IMR-90 (cell line): ENCODE data around the gene RAB3C. TPM values are rescaled to one million over a fixed set of nuclear protein-coding genes. Genes with fewer than 3 reads are reported as not detected.

Source experiments
- ATAC-seq: fragments of 200-7000 bp; cut with Tn5 transposase; 2 replicates; pipeline ENCODE4 v1.9.1; 2020; ENCODE audit warnings: low read depth, mild to moderate bottlenecking, moderate library complexity
- BruUV-seq: library from RNA; stranded (reverse); fragments of 400-500 nt; replicated peaks from 2 replicates; lab custom pipeline; 2021; lab: Mats Ljungman, UMichigan
- CTCF ChIA-PET: fragments of 300-600 bp; formaldehyde crosslinking; extraction: SDS; loops from one replicate; lab custom pipeline; 2021; ENCODE audit warnings: antibody characterized with exemption; lab: Yijun Ruan, JAX
- POLR2A ChIA-PET: fragments of 300-600 bp; sonication (Branson Sonifier 250); formaldehyde crosslinking; loops from one replicate; lab custom pipeline; 2022; ENCODE audit warnings: antibody characterized with exemption; ENCODE audit not compliant: unreplicated experiment; lab: Charles Lee
- DNase-seq: peaks from one replicate; pipeline ENCODE4 v3.0.0; 2013
- H2AFZ ChIP-seq: replicated peaks from 2 replicates; pipeline ENCODE3; 2013; ENCODE audit warnings: low read length, mild to moderate bottlenecking; ENCODE audit not compliant: poor library complexity
- H2AK5ac ChIP-seq: 2 replicates; pipeline ENCODE4 v1.6.1; 2013; ENCODE audit warnings: low read depth, low read length, inconsistent platforms
- H2AK9ac ChIP-seq: replicated peaks from 2 replicates; pipeline ENCODE3; 2013; ENCODE audit warnings: mild to moderate bottlenecking, low read depth, low read length, moderate library complexity; ENCODE audit not compliant: poor library complexity
- H2BK120ac ChIP-seq: 2 replicates; pipeline ENCODE4 v1.6.1; 2013; ENCODE audit warnings: low read depth, low read length, inconsistent platforms
- H2BK15ac ChIP-seq: 3 replicates; pipeline ENCODE4 v1.6.1; 2013; ENCODE audit warnings: low read depth, low read length, inconsistent platforms
- H2BK20ac ChIP-seq: 2 replicates; pipeline ENCODE4 v1.6.1; 2013; ENCODE audit warnings: low read depth, mild to moderate bottlenecking, inconsistent platforms, low read length, moderate library complexity
- H2BK5ac ChIP-seq: 2 replicates; pipeline ENCODE4 v1.6.1; 2013; ENCODE audit warnings: mild to moderate bottlenecking, low read depth, low read length, inconsistent platforms; ENCODE audit not compliant: poor library complexity, severe bottlenecking
- H3K14ac ChIP-seq: replicated peaks from 2 replicates; pipeline ENCODE4 v1.6.1; 2013; ENCODE audit warnings: low read depth, low read length, inconsistent platforms
- H3K18ac ChIP-seq: 2 replicates; pipeline ENCODE4 v1.6.1; 2013; ENCODE audit warnings: low read depth, low read length, control low read depth
- H3K23ac ChIP-seq: 2 replicates; pipeline ENCODE4 v1.6.1; 2013; ENCODE audit warnings: low read depth, low read length, inconsistent platforms
- H3K27ac ChIP-seq: 2 replicates; pipeline ENCODE4 v1.5.1; 2013; ENCODE audit warnings: mild to moderate bottlenecking, control low read depth, low read length; ENCODE audit not compliant: insufficient read depth
- H3K27me3 ChIP-seq: 2 replicates; pipeline ENCODE4 v1.6.1; 2013; ENCODE audit warnings: low read length; ENCODE audit not compliant: control insufficient read depth, insufficient read depth
- H3K36me3 ChIP-seq: 2 replicates; pipeline ENCODE4 v1.6.1; 2013; ENCODE audit warnings: low read length, mixed read lengths; ENCODE audit not compliant: control insufficient read depth, insufficient read depth
- H3K4ac ChIP-seq: 2 replicates; pipeline ENCODE4 v1.6.1; 2013; ENCODE audit warnings: low read depth, low read length, inconsistent platforms
- H3K4me1 ChIP-seq: 2 replicates; pipeline ENCODE4 v1.6.1; 2013; ENCODE audit warnings: low read length, mixed read lengths; ENCODE audit not compliant: control insufficient read depth, insufficient read depth
- H3K4me2 ChIP-seq: 2 replicates; pipeline ENCODE4 v1.6.1; 2013; ENCODE audit warnings: low read depth, mild to moderate bottlenecking, control low read depth, low read length, moderate library complexity
- H3K4me3 ChIP-seq: 2 replicates; pipeline ENCODE4 v1.5.1; 2013; ENCODE audit warnings: low read depth, mild to moderate bottlenecking, control low read depth, low read length, moderate library complexity; ENCODE audit not compliant: insufficient read depth
- H3K56ac ChIP-seq: 2 replicates; pipeline ENCODE4 v1.6.1; 2013; ENCODE audit warnings: low read length, inconsistent platforms; ENCODE audit not compliant: insufficient read depth; ENCODE audit errors: extremely low read depth
- H3K79me1 ChIP-seq, 2 experiments: 2 replicates each; pipeline ENCODE4 v1.6.1; 2013; ENCODE audit warnings: low read length in 2 of 2, inconsistent platforms in 1 of 2, low read depth in 1 of 2
- H3K9ac ChIP-seq: 2 replicates; pipeline ENCODE4 v1.6.1; 2013; ENCODE audit warnings: low read depth, low read length, control low read depth
- H3K9me1 ChIP-seq: 2 replicates; pipeline ENCODE4 v1.6.1; 2013; ENCODE audit warnings: low read length, inconsistent platforms; ENCODE audit not compliant: insufficient read depth
- H3K9me3 ChIP-seq: 2 replicates; pipeline ENCODE4 v1.6.1; 2013; ENCODE audit warnings: low read length; ENCODE audit not compliant: control insufficient read depth, insufficient read depth
- H4K20me1 ChIP-seq: 2 replicates; pipeline ENCODE4 v1.6.1; 2013; ENCODE audit warnings: low read length, inconsistent platforms; ENCODE audit not compliant: insufficient read depth
- H4K5ac ChIP-seq: 2 replicates; pipeline ENCODE4 v1.6.1; 2013; ENCODE audit warnings: mild to moderate bottlenecking, low read depth, low read length, control low read depth
- H4K8ac ChIP-seq, 2 experiments: 2 replicates each; pipeline ENCODE4 v1.6.1; 2013; ENCODE audit warnings: low read depth in 2 of 2, low read length in 2 of 2, control low read depth in 1 of 2, inconsistent platforms in 1 of 2
- H4K91ac ChIP-seq: 2 replicates; pipeline ENCODE4 v1.6.1; 2013; ENCODE audit warnings: low read depth, low read length, inconsistent platforms; ENCODE audit not compliant: insufficient read depth
- BHLHE40 ChIP-seq: fragments of 150-350 bp; IDR thresholded peaks from 2 replicates; pipeline ENCODE4 v1.6.1; 2016; ENCODE audit warnings: mild to moderate bottlenecking, low read depth, low read length
- CEBPB ChIP-seq: IDR thresholded peaks from 2 replicates; pipeline ENCODE4 v1.6.1; 2012; ENCODE audit warnings: low read depth, low read length, improper control_type of control experiment
- CHD1 ChIP-seq: IDR thresholded peaks from 2 replicates; pipeline ENCODE4 v1.6.1; 2012; ENCODE audit warnings: low read depth, low read length, improper control_type of control experiment
- FOS ChIP-seq: fragments of 150-350 bp; IDR thresholded peaks from 2 replicates; pipeline ENCODE4 v1.6.1; 2016; ENCODE audit warnings: low read depth, low read length
- MAFK ChIP-seq: IDR thresholded peaks from 2 replicates; pipeline ENCODE4 v1.6.1; 2012; ENCODE audit warnings: low read depth, low read length, improper control_type of control experiment
- MAZ ChIP-seq: IDR thresholded peaks from 2 replicates; pipeline ENCODE4 v1.6.1; 2012; ENCODE audit warnings: low read depth, mild to moderate bottlenecking, low read length, improper control_type of control experiment, moderate library complexity, borderline replicate concordance
- MXI1 ChIP-seq: IDR thresholded peaks from 2 replicates; pipeline ENCODE4 v1.6.1; 2012; ENCODE audit warnings: low read depth, mild to moderate bottlenecking, low read length, moderate library complexity, borderline replicate concordance
- NFE2L2 ChIP-seq: fragments of 150-350 bp; IDR thresholded peaks from 2 replicates; pipeline ENCODE4 v1.6.1; 2016; ENCODE audit warnings: low read depth, mild to moderate bottlenecking, low read length
- POLR2A ChIP-seq: IDR thresholded peaks from 2 replicates; pipeline ENCODE4 v1.6.1; 2012; ENCODE audit warnings: mild to moderate bottlenecking, low read depth, low read length
- RAD21 ChIP-seq: IDR thresholded peaks from 2 replicates; pipeline ENCODE4 v1.6.1; 2012; ENCODE audit warnings: low read length, improper control_type of control experiment
- RCOR1 ChIP-seq: IDR thresholded peaks from 2 replicates; pipeline ENCODE4 v1.6.1; 2012; ENCODE audit warnings: mild to moderate bottlenecking, low read length, improper control_type of control experiment; ENCODE audit not compliant: insufficient replicate concordance
- RFX5 ChIP-seq: IDR thresholded peaks from 2 replicates; pipeline ENCODE4 v1.8.0; 2012; ENCODE audit warnings: low read depth, mild to moderate bottlenecking, low read length, moderate library complexity
- SMC3 ChIP-seq: fragments of 150-350 bp; IDR thresholded peaks from 2 replicates; pipeline ENCODE4 v1.6.1; 2016; ENCODE audit warnings: low read depth, mild to moderate bottlenecking, antibody characterized with exemption, low read length, moderate library complexity
- WGBS, 2 experiments: methylation state at CpG; one replicate each; pipeline versions ENCODE4 v1.1.5 to v1.1.7; 2013; ENCODE audit warnings: missing lambda C conversion rate in 2 of 2; ENCODE audit not compliant: insufficient read length in 1 of 2; ENCODE audit errors: extremely low coverage in 2 of 2; 5-methylcytosine and 5-hydroxymethylcytosine counted together
- dilution Hi-C: fragments of 300-500 bp; cut with HindIII; formaldehyde crosslinking; loops from one replicate; pipeline ENCODE4 v1.14.3; 2018; ENCODE audit warnings: low sequenced_read_pairs; ENCODE audit not compliant: unreplicated experiment
- in situ Hi-C: fragments of 300-500 bp; cut with MboI; formaldehyde crosslinking; loops from 3 replicates; pipeline ENCODE4 v1.14.3; 2019; ENCODE audit warnings: low sequenced_read_pairs, inconsistent platforms, mixed read lengths
- intact Hi-C: fragments of 100-400 bp; cut with micrococcal nuclease; formaldehyde crosslinking; loops from 2 replicates; pipeline ENCODE4 v1.10.0; 2022
- polyA plus RNA-seq, 3 experiments: library from polyadenylated mRNA; depleted of rRNA; stranded (reverse); fragments of >200 nt; gene quantifications; 2 replicates each; pipeline ENCODE4 v1.2.3, GENCODE V29; 2012; ENCODE audit warnings: low replicate concordance in 1 of 3
- total RNA-seq: library from RNA; depleted of rRNA; stranded (reverse); fragments of >200 nt; gene quantifications from 2 replicates; pipeline ENCODE4 v1.2.3, GENCODE V29; 2012
- TF ChIP-seq, protein P1 (sequence below): fragments of 150-350 bp; IDR thresholded peaks from 2 replicates; pipeline ENCODE4 v1.6.1; 2016; ENCODE audit warnings: low read depth, mild to moderate bottlenecking, low read length, moderate library complexity, borderline replicate concordance
- TF ChIP-seq, protein P2 (sequence below): fragments of 150-350 bp; IDR thresholded peaks from 2 replicates; pipeline ENCODE4 v1.6.1; 2017; ENCODE audit warnings: mild to moderate bottlenecking, antibody characterized with exemption, low read length, low read depth
- TF ChIP-seq, protein P3 (sequence below): conservative IDR thresholded peaks from 2 replicates; pipeline ENCODE4 v1.5.1; 2012; ENCODE audit warnings: mild to moderate bottlenecking, low read depth, low read length, improper control_type of control experiment

Gene RAB3C
- total and polyA plus RNA-seq, 2 of the 4 experiments (the other 2 are of a cell fraction), result not detected

DNA sequence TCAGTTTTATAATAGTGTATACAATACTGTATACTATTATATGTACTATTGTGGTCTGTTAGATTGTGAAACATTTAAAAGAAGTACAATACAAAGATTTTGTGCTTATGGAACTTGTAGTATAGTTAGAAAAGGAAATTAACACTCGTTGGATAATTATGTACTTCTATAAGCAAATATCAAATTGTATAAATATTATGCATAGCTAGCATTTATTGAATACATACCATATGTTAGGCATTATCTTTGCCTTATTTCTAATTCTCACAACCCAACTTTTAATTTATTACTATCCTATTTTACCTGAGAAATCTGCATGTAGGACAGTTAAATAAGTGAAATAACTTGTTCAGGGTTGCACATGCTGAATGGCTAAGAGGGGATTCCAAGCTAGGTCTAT lies 37.5 kb downstream of the RAB3C start:
- H3K18ac ChIP-seq, result no peak overlapping the region
- dilution Hi-C loops, result no loop called here
- DNase-seq, result no peak

More for the DNA sequence above, 37.5 kb downstream of the RAB3C start:
- no peaks in the 10 kb centered on the region for H3K79me1 ChIP-seq
- ChIA-PET CTCF (no interaction called here), POLR2A (no interaction called here)
- no peak for TF ChIP-seq CEBPB
- no peak for TF ChIP-seq NFE2L2
- TF ChIP-seq MAFK, result no peak
- TF ChIP-seq BHLHE40, result no peak
- TF ChIP-seq RFX5, result no peak
- TF ChIP-seq POLR2A, result no peak
- TF ChIP-seq, protein P1, sequence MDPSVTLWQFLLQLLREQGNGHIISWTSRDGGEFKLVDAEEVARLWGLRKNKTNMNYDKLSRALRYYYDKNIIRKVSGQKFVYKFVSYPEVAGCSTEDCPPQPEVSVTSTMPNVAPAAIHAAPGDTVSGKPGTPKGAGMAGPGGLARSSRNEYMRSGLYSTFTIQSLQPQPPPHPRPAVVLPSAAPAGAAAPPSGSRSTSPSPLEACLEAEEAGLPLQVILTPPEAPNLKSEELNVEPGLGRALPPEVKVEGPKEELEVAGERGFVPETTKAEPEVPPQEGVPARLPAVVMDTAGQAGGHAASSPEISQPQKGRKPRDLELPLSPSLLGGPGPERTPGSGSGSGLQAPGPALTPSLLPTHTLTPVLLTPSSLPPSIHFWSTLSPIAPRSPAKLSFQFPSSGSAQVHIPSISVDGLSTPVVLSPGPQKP, result no peak
- TF ChIP-seq RCOR1, result no peak
- no peak for TF ChIP-seq MXI1
- no peak for TF ChIP-seq CHD1
- no peak for TF ChIP-seq SMC3
- TF ChIP-seq FOS, result no peak
- TF ChIP-seq MAZ, result no peak
- TF ChIP-seq, protein P2, sequence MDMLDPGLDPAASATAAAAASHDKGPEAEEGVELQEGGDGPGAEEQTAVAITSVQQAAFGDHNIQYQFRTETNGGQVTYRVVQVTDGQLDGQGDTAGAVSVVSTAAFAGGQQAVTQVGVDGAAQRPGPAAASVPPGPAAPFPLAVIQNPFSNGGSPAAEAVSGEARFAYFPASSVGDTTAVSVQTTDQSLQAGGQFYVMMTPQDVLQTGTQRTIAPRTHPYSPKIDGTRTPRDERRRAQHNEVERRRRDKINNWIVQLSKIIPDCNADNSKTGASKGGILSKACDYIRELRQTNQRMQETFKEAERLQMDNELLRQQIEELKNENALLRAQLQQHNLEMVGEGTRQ, result no peak
- TF ChIP-seq, protein P3, sequence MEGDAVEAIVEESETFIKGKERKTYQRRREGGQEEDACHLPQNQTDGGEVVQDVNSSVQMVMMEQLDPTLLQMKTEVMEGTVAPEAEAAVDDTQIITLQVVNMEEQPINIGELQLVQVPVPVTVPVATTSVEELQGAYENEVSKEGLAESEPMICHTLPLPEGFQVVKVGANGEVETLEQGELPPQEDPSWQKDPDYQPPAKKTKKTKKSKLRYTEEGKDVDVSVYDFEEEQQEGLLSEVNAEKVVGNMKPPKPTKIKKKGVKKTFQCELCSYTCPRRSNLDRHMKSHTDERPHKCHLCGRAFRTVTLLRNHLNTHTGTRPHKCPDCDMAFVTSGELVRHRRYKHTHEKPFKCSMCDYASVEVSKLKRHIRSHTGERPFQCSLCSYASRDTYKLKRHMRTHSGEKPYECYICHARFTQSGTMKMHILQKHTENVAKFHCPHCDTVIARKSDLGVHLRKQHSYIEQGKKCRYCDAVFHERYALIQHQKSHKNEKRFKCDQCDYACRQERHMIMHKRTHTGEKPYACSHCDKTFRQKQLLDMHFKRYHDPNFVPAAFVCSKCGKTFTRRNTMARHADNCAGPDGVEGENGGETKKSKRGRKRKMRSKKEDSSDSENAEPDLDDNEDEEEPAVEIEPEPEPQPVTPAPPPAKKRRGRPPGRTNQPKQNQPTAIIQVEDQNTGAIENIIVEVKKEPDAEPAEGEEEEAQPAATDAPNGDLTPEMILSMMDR, result no peak
- TF ChIP-seq RAD21, result no peak
- in situ Hi-C loops (no loop called here), intact Hi-C loops (no loop called here)
- no peak overlapping the region for H4K91ac ChIP-seq
- no CpG with 5 or more reads among the region's 1 CpG for WGBS, 2 experiments
- no peak overlapping the region for H3K14ac ChIP-seq
- no peak overlapping the region for H3K23ac ChIP-seq
- H2BK120ac ChIP-seq, result no peak overlapping the region
- H2AK9ac ChIP-seq, result no peak overlapping the region
- no peak overlapping the region for H2AFZ ChIP-seq
- ATAC-seq, result no peak
- no peaks in the 10 kb centered on the region for H4K20me1 ChIP-seq
- no peaks in the 10 kb centered on the region for H3K9me1 ChIP-seq
- H4K5ac ChIP-seq, result no peak overlapping the region
- BruUV-seq, result no TSS peak
- no peak overlapping the region for H3K27ac ChIP-seq
- no peaks in the 10 kb centered on the region for H3K36me3 ChIP-seq
- H2BK15ac ChIP-seq, result no peak overlapping the region
- no peak overlapping the region for H4K8ac ChIP-seq
- no peak overlapping the region for H2AK5ac ChIP-seq
- H3K27me3 ChIP-seq, result no peaks in the 10 kb centered on the region
- H3K4me3 ChIP-seq, result no peak overlapping the region
- no peaks in the 10 kb centered on the region for H3K9me3 ChIP-seq
- H3K9ac ChIP-seq, result no peak overlapping the region
- no peak overlapping the region for H3K4ac ChIP-seq
- H2BK20ac ChIP-seq, result no peak overlapping the region
- H3K4me1 ChIP-seq, result no peaks in the 10 kb centered on the region
- no peak overlapping the region for H3K56ac ChIP-seq
- H2BK5ac ChIP-seq, result no peak overlapping the region
- no peak overlapping the region for H3K4me2 ChIP-seq
